Coronary artery (tissue), 2 donors: ENCODE data around the gene ZNF669.

Experiments
- DNase-seq: peaks from one replicate; pipeline ENCODE4 v3.0.0-alpha.2; 2017; ENCODE audit warnings: low spot score
- H3K27ac ChIP-seq, 2 donors: fragments of 200-600 bp; sonication (generic); one replicate each; pipeline ENCODE4 v1.5.1; 2016 to 2019
- H3K4me3 ChIP-seq: fragments of 200-600 bp; sonication (generic); 2 replicates; pipeline ENCODE4 v1.5.1; 2016; ENCODE audit warnings: mild to moderate bottlenecking, moderate library complexity
- TF ChIP-seq, protein P1 (sequence below): fragments of 200-600 bp; sonication (generic); IDR thresholded peaks from one replicate; pipeline ENCODE4 v1.5.1; 2019; ENCODE audit warnings: antibody characterized with exemption

The ZNF669 gene

DNA sequence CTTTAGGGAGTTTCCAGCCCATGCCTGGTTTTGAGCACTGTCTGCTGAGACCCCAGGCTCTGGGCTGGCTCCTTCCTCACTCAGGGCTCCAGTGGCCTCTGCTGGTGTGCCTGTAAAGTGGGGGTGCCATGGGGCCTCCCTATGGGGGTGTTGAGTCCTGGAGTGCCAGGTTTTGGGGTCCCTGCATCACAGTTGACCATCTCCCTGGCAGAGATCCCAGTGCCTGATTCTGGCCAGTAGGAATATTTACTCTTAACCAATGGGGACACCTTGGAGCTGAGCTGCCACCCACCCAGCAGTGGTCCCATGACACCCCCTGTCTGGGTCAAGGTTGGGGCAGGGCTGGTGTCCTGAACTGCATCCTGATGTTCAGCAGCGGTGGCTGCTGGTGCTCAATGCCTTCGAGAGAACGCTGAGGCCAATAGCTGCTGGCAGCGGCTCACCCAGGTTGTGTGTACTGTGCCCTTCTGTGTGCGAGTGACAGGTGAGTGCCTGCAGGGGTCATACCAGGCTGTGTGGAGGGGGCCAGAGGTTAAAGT lies 9.6 kb upstream of the ZNF669 start:
- Histone ChIP-seq H3K27ac (no peak overlapping the region), H3K4me3 (no peak overlapping the region)
- DNase-seq = no peak
- TF ChIP-seq, protein P1, sequence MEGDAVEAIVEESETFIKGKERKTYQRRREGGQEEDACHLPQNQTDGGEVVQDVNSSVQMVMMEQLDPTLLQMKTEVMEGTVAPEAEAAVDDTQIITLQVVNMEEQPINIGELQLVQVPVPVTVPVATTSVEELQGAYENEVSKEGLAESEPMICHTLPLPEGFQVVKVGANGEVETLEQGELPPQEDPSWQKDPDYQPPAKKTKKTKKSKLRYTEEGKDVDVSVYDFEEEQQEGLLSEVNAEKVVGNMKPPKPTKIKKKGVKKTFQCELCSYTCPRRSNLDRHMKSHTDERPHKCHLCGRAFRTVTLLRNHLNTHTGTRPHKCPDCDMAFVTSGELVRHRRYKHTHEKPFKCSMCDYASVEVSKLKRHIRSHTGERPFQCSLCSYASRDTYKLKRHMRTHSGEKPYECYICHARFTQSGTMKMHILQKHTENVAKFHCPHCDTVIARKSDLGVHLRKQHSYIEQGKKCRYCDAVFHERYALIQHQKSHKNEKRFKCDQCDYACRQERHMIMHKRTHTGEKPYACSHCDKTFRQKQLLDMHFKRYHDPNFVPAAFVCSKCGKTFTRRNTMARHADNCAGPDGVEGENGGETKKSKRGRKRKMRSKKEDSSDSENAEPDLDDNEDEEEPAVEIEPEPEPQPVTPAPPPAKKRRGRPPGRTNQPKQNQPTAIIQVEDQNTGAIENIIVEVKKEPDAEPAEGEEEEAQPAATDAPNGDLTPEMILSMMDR = no peak

DNA sequence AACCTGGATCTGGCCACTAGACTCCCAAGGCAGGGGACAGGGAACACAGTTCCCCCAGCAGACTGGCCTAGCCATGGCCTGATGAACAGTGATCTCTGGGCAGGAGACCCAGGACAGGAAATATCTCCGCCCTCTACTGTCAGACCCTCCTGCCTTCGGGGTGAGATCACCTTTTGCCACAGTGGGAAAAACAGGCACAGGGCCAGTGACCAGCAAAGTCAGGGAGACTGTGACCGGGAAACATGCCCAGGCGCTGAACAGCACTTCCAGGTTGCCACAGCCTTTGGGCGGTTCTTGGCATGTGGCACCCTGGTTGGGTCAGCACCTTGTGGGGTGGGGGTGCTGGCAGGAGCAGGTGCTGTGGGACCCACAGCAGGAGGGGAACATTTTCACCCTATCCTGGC lies 8.9 kb upstream of the ZNF669 start:
- Histone ChIP-seq H3K27ac (no peak overlapping the region), H3K4me3 (no peak overlapping the region)
- no peak for DNase-seq
- TF ChIP-seq, protein P1 = no peak

DNA sequence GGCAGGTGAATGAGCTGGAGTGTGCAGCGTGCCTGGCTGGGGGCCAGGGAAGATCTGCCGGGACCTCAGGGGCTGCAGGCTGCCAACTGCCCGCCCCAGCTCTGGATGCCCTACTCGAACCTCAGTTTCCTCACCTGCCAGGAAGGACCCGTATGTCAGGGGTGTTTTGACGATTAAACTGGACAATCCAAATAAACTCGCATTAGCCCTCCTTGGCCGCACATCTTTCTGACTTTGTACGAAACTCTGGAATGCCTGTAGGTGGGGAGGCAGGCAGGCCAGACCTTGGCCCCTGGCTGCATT lies 8.3 kb upstream of the ZNF669 start:
- H3K4me3 ChIP-seq = peak overlapping the region; percentile 84
- peak overlapping the region in 1 of 2 donors; percentile 87 for H3K27ac ChIP-seq
- no peak for DNase-seq
- TF ChIP-seq, protein P1 = no peak

DNA sequence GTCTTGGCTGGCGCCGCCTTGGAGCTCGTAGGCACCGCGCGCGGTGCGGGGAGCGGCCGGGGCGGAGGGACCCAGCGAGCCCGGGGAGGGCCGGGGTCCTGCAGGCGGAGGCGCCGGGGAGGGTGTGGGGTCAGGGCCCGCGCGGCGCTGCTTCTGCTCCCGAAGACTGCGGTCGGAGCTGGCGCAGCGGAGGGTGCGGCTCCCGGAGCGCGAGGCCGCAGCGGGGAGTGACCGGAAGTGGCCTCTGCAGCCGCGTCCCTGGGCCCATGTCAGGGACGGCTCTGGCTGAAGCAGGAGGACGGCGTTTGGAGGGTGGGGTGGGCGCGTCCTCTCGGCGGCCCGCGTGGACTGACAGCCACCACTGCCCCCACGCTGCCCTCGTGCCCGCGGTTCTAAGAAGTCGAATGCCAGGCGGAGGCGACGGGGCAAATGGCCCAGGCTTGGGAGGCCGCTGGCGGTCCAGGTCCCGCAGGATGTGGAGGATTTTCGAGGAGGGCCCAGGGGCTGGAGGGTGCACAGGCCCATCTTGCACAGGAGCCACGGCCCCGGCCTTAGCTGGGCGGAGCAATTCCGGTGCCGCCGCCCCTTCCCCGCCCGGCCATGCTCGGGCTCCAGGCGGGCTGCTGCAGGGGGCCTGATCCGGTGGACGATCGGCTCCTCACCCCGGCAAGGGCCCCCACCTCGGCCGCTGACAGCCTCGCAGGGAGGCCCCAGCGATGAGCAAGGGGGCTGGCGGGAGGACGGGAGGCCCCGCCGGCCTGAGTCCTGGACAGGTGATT lies 7.7 kb upstream of the ZNF669 start:
- TF ChIP-seq, protein P1 = no peak
- peak; percentile 84 for DNase-seq
- Histone ChIP-seq H3K27ac (peak overlapping the region; percentile 75 to 87), H3K4me3 (peak overlapping the region; percentile 84)

DNA sequence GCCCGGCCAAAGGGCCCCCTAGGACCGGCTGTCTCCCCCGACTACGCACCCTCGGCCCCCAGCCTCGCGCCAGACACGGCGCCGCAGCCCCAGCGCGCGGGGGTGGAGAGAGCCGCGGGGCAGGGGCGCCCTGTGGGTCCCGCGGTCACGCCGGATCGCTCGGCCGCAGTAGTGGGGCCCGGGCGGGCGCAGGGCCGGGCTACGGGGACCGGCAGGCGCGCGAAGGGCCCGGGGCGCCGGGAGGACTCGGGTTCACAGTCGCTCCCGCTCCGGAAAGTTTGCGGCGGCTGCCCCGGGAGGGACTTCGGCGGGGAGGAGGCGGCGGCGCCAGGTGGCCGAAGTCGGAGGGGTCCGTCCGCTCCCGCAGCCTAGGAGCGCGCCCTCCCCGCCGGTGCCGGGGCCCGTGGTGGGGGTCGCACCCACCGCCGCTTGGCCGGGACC lies 7.1 kb upstream of the ZNF669 start:
- Histone ChIP-seq H3K27ac (peak overlapping the region; percentile 75 to 87), H3K4me3 (peak overlapping the region; percentile 84)
- no peak for DNase-seq
- TF ChIP-seq, protein P1 = no peak

DNA sequence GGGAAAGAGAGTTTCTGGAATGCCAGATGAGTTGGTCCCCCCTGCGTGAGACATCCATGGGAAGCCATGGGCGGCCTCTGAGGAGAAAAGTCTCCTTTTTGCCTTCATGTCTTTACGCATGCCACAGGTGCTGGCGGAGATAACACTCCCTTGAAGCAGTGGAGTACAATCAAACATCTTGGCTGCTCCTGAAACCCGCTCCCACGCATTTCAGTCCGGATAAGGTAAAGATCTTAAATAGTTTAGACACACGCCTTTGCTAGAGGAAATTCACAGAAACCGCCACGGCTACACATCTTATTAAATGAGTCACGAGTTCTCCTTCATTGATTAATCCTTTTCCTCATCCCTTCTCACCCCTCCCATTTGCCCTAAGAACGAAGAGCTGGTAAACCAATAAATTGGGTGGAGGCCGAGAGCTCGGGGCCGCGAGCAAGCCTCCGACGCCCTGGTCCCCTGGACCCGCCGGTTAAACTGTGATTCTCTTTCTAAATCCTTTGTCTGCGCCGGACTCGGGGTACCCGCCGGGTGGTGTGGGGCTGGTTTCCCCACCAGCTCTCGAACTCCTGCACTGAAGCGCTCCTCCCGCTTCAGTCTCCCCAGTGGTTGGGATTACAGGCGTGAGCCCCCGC lies 6.6 kb upstream of the ZNF669 start:
- peak overlapping the region; percentile 75 to 87 for H3K27ac ChIP-seq
- DNase-seq = no peak
- H3K4me3 ChIP-seq = peak overlapping the region; percentile 84
- TF ChIP-seq, protein P1 = no peak
